ENCODE results near the gene ZSCAN26. TPM values are rescaled to one million over a fixed set of nuclear protein-coding genes. Genes with fewer than 3 reads are reported as not detected.

The ZSCAN26 gene
- total RNA-seq, 1 donor from 2014 or later = 6.1 TPM

DNA sequence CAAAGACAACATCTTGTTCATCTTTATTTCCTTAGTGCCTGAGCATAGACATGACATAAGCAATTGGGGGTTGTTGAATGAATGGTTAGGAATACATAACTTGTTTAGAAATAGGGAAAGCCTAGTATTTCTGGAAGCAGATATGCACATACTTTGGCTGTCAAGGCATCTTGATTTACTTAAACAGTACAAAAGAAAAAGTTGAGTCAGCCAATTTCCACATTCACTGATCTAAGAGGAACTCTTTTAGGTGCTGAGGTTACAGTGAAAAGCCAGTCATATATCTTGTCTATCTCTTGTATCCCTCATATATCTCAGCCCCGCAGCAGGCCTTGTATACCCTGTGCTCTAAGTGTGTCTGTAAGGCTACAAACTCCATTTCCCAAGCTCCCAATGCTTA lies 26.5 kb upstream of the ZSCAN26 start:
- intact Hi-C loops (cut with micrococcal nuclease) = no loop called here
- no peaks in the 10 kb centered on the region for H3K4me1 Mint-ChIP-seq (ENCODE audit: low read depth)
- no peaks in the 10 kb centered on the region for H3K27me3 Mint-ChIP-seq (ENCODE audit: low read depth)
- no peaks in the 10 kb centered on the region for H3K9me3 Mint-ChIP-seq
- no peak overlapping the region for H3K27ac Mint-ChIP-seq
- no peak overlapping the region for H3K4me3 Mint-ChIP-seq (ENCODE audit: low read depth)
- H3K36me3 Mint-ChIP-seq (ENCODE audit: low read depth) = peaks cover 29% of the 10 kb centered on the region
- no peak for DNase-seq (ENCODE audit: low spot score)

DNA sequence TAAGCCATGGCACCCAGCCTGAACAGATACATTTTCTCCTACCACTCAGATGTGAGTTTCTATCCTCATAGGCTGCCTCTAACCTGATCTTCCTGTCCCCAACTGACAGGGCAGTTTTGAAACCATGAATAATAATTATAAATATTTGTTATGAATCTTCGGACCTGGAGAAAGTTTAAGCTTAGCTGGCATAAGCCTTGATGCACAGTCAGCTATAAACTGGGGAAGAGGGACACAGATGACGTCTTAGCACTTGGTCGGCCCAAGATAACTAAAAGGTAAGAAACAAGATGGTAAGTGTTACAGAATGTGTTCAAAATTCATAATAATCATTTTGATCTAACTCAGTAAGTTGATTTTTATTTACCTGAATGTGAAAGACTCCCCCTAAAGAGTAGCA lies 23.0 kb upstream of the ZSCAN26 start:
- Mint-ChIP-seq H3K4me3 (ENCODE audit: low read depth) (no peak overlapping the region), H3K4me1 (ENCODE audit: low read depth) (no peaks in the 10 kb centered on the region), H3K27ac (no peak overlapping the region), H3K27me3 (ENCODE audit: low read depth) (no peaks in the 10 kb centered on the region), H3K36me3 (ENCODE audit: low read depth) (peaks cover 58% of the 10 kb centered on the region), H3K9me3 (no peaks in the 10 kb centered on the region)
- DNase-seq (ENCODE audit: low spot score) = no peak
- intact Hi-C loops (cut with micrococcal nuclease) = no loop called here

DNA sequence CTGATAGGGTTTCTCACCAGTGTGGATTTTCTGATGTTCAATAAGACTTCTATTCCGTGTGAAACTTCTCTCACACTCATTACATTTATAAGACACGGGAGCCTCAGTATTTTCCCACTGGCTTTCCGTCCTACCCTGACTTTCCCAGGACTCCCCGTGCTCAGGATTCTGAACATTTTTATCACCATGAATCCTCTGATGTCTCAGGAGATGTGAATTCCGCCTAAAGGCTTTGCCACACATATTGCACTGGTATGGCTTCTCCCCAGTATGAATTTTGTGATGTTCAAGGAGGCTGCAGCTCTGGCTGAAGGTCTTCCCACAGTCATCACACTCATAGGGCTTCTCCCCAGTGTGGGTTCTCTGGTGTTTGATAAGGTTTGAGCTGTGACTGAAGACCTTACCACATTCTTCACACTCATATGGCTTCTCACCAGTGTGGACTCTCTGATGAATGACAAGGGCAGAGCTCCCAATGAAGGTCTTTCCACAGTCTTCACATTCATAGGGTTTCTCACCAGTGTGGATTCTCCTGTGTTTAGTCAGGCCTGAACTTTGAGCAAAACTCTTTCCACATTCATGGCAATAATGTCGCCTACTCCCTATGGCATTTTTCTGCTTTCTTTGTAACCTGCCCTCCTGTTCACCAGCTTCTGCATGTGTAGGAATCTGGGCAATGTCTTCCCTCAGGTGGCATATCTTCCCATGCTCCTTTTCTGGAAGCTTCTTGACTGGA lies 21.6 kb upstream of the ZSCAN26 start:
- Mint-ChIP-seq H3K4me3 (ENCODE audit: low read depth) (no peak overlapping the region), H3K27ac (no peak overlapping the region), H3K36me3 (ENCODE audit: low read depth) (peaks cover 63% of the 10 kb centered on the region), H3K4me1 (ENCODE audit: low read depth) (peaks cover 4% of the 10 kb centered on the region), H3K27me3 (ENCODE audit: low read depth) (no peaks in the 10 kb centered on the region), H3K9me3 (no peaks in the 10 kb centered on the region)
- no peak for DNase-seq (ENCODE audit: low spot score)
- intact Hi-C loops (cut with micrococcal nuclease) = no loop called here

DNA sequence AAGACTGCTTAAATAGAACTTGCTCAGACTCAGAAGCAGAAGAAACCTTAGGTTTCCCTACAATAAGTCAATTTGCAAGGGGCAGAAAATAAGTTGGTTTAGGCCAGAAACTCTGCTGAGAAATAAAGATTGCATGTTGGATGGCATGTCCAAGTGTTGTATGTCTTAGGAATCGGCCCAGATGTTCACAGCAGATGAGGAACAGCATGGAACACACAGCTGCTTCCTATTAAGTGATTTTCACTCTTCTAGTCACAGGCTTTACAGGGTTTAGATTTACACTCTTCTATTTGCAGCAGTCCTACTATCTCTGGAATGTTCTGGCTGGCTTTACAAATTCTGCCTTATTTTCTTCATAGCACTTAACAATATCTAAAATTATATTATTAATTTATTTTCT lies 18.0 kb upstream of the ZSCAN26 start:
- intact Hi-C loops (cut with micrococcal nuclease) = no loop called here
- Mint-ChIP-seq H3K4me3 (ENCODE audit: low read depth) (no peak overlapping the region), H3K36me3 (ENCODE audit: low read depth) (peaks cover 56% of the 10 kb centered on the region), H3K4me1 (ENCODE audit: low read depth) (peaks cover 13% of the 10 kb centered on the region), H3K9me3 (no peaks in the 10 kb centered on the region), H3K27ac (no peak overlapping the region), H3K27me3 (ENCODE audit: low read depth) (no peaks in the 10 kb centered on the region)
- no peak for DNase-seq (ENCODE audit: low spot score)

DNA sequence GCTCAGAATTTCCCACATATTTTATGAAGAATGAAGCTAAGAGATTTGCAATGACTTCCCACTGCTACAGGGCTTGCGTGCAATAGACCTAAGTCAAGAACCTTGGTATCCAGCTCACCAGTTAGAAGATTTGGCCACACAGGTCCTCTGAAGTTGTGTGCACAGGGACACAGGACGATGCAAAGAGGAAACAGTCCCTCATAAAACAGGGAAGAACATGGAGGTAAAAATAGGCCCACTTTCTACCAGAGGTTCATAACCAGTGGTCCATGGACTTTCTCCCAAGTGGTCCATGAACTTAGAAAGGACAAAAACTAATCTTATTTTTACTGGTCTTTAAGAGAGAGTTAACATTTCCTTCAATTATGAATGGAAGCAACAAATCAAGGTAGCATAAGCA lies 16.2 kb upstream of the ZSCAN26 start:
- H3K27me3 Mint-ChIP-seq (ENCODE audit: low read depth) = no peaks in the 10 kb centered on the region
- H3K4me1 Mint-ChIP-seq (ENCODE audit: low read depth) = peaks cover 13% of the 10 kb centered on the region
- H3K9me3 Mint-ChIP-seq = no peaks in the 10 kb centered on the region
- H3K4me3 Mint-ChIP-seq (ENCODE audit: low read depth) = peak overlapping the region; percentile 79
- intact Hi-C loops (cut with micrococcal nuclease) = no loop called here
- no peak for DNase-seq (ENCODE audit: low spot score)
- H3K36me3 Mint-ChIP-seq (ENCODE audit: low read depth) = peaks cover 38% of the 10 kb centered on the region
- no peak overlapping the region for H3K27ac Mint-ChIP-seq

DNA sequence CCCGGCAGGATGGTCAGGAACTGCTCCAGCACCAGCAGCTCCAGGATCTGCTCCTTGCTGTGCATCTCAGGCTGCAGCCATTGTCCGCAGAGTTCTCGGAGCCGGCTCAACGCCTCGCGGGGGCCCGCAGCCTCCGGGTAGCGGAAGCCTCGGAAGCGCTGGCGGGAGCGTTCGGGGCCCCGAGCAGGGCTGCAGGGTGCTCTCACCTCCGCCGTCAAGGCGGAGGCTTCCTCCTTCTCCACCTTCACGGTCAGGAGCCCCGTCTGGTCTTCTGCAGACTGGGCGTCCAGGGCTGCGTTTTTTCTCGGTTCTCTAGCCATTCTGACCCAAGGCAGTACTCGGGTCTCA lies 15.3 kb upstream of the ZSCAN26 start:
- H3K27me3 Mint-ChIP-seq (ENCODE audit: low read depth) = no peaks in the 10 kb centered on the region
- H3K9me3 Mint-ChIP-seq = no peaks in the 10 kb centered on the region
- H3K4me3 Mint-ChIP-seq (ENCODE audit: low read depth) = peak overlapping the region; percentile 98
- peak overlapping the region; percentile 78 for H3K27ac Mint-ChIP-seq
- intact Hi-C loops (cut with micrococcal nuclease) = loop anchor here (1.0 to 2.0 kb wide), 5 partner anchors 16 to 115 kb away; partner anchors contain the start of genes PGBD1, ZSCAN26 and ZSCAN9
- peaks cover 29% of the 10 kb centered on the region for H3K36me3 Mint-ChIP-seq (ENCODE audit: low read depth)
- peak; percentile 31 for DNase-seq (ENCODE audit: low spot score)
- peaks cover 13% of the 10 kb centered on the region for H3K4me1 Mint-ChIP-seq (ENCODE audit: low read depth)

DNA sequence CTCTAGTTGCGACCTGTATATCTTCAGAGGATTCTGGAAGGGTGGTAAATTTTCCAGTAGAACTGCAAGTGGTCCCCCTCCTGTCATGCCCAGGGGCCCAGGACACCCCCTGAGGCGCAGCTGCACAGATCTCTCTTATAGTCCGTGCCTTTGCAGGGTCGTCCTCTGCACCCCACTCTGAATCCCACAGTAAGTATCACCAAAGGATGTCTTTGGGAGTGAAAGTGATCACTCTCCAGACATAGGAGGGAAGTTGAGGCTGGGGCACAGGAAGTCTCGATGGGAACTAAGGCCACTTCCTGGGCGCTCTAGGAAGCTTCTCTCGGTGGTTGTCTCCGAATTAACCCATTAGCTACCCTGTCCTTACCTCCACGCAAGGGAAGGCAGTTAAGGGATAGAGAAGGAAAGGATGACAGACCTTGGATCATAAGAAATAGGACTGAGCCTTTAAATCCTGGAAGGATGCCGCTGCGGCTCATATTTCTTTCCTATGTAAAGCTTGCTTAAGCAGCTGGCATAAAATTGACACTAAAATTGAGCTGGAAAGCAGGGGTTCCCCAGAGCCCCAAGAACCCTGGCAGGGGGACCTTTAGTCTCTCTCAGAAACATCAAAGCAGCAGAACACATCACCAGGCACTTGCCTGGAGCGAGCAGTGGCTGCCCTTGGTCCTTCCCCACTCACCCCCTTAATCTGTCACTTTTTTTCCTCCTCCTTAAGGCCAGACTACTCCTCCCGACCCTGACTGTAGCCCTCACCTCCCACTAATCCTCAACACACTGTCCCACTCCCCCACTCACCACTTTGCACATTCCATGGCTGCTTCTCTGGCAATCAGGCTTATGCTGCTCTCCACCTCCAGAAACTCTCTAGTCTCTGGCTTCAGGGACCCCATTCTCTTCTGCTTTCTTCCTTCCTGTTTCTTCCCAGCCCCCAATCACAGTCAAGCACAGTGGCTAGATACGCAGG lies 14.7 kb upstream of the ZSCAN26 start, which contains the start of gene ZKSCAN4:
ZKSCAN4 (minus strand) TSS at position 261 of the 967 bp plus-strand sequence. CDS start 289 bp downstream, outside the sequence.
- intact Hi-C loops (cut with micrococcal nuclease) = loop anchor here (1.0 to 2.0 kb wide), 5 partner anchors 15 to 115 kb away; partner anchors contain the start of genes PGBD1, ZSCAN26 and ZSCAN9
- H3K27ac Mint-ChIP-seq = peak within 1 kb of the TSS; percentile 78
- peak within 1 kb of the TSS; percentile 98 for H3K4me3 Mint-ChIP-seq (ENCODE audit: low read depth)
- H3K27me3 Mint-ChIP-seq (ENCODE audit: low read depth) = no peaks in the 10 kb centered on the region
- peaks cover 23% of the 10 kb centered on the region for H3K36me3 Mint-ChIP-seq (ENCODE audit: low read depth)
- peaks cover 13% of the 10 kb centered on the region for H3K4me1 Mint-ChIP-seq (ENCODE audit: low read depth)
- peak; percentile 67 for DNase-seq (ENCODE audit: low spot score)
- no peaks in the 10 kb centered on the region for H3K9me3 Mint-ChIP-seq

DNA sequence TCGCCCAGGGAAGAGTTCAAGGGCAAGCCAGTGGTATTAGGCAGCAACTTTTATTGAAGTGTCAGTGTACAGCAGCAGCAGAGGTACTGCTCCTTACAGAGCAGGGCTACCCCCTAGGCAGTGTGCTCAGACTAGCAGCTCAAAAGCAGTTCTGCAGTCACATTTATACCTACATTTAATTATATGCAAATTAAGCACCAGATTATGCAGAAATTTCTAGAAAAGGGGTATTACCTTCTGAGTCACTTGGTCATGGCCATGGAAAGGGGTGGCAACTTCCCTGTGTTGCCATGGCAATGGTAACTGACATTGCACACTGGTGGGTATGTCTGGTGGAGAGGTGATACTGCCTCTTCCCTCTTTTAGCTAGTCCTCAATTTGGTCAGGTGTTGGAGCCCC lies 12.8 kb upstream of the ZSCAN26 start:
- no peak overlapping the region for H3K4me3 Mint-ChIP-seq (ENCODE audit: low read depth)

DNA sequence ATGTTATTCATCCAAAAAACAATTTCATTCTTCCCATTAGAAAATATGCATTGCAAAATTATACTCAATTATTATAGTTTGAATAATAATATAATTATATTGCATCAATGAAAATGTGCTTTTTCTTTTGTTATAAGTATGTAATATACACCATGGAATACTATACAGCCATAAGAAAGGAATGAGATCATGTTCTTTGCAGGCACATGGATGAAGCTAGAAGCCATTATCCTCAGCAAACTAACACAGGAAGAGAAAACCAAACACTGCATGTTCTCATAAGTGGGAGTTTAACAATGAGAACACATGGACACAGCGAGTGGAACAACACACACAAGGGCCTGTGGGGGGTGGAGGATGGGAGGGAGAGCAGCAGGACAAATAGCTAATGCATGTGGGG lies 9.9 kb upstream of the ZSCAN26 start:
- Mint-ChIP-seq H3K36me3 (ENCODE audit: low read depth) (peaks cover 9% of the 10 kb centered on the region), H3K9me3 (peaks cover 16% of the 10 kb centered on the region), H3K4me3 (ENCODE audit: low read depth) (no peak overlapping the region), H3K27me3 (ENCODE audit: low read depth) (peaks cover 10% of the 10 kb centered on the region), H3K4me1 (ENCODE audit: low read depth) (peaks cover 9% of the 10 kb centered on the region), H3K27ac (no peak overlapping the region)
- intact Hi-C loops (cut with micrococcal nuclease) = no loop called here
- no peak for DNase-seq (ENCODE audit: low spot score)

More for the DNA sequence above, 12.8 kb upstream of the ZSCAN26 start:
- no peak for DNase-seq (ENCODE audit: low spot score)
- no peak overlapping the region for H3K27ac Mint-ChIP-seq
- H3K36me3 Mint-ChIP-seq (ENCODE audit: low read depth) = peaks cover 15% of the 10 kb centered on the region
- no peaks in the 10 kb centered on the region for H3K27me3 Mint-ChIP-seq (ENCODE audit: low read depth)
- intact Hi-C loops (cut with micrococcal nuclease) = no loop called here
- H3K9me3 Mint-ChIP-seq = peaks cover 11% of the 10 kb centered on the region
- H3K4me1 Mint-ChIP-seq (ENCODE audit: low read depth) = peaks cover 18% of the 10 kb centered on the region

DNA sequence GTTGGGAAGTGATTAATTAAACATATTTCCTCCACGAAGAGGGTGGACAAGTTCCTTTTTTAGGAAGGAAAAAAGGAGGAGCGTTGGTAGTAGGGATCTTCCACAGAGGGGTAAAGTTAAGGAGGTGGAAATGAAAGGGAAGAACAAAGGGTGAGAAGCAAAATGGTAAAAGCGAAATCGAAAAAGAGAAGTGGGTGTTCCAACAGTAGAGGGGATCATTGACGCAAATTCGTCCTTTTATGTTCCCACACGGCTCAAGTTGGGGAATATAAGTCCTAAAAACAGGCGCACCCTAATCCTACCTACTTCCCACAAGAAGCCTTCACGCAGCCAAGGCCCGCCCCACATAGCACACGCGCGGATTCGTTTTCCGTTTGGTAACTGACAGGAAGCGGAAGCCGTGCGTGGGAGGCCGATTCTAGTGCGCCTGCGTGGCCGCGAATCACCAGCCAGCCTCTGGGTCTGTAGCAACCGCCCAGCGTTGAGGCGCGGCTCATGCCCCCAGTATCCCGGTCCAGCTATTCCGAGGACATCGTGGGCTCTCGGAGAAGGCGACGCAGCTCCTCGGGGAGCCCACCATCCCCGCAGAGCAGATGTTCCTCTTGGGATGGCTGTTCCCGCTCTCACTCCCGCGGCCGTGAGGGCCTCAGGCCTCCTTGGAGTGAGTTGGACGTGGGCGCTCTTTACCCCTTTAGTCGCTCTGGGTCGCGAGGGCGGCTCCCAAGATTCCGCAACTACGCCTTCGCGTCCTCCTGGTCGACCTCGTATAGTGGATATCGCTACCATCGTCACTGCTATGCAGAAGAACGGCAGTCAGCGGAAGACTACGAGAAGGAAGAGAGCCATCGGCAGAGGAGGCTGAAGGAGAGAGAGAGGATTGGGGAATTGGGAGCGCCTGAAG lies 7.8 kb upstream of the ZSCAN26 start, which contains the start of gene NKAPL:
NKAPL (plus strand) TSS at position 421 of the 901 bp plus-strand sequence; CDS start at position 496, 75 bp downstream.
- Mint-ChIP-seq H3K9me3 (peaks cover 16% of the 10 kb centered on the region), H3K4me1 (ENCODE audit: low read depth) (peaks cover 7% of the 10 kb centered on the region), H3K4me3 (ENCODE audit: low read depth) (peak within 1 kb of the TSS; percentile 26), H3K27me3 (ENCODE audit: low read depth) (peaks cover 20% of the 10 kb centered on the region), H3K27ac (peak within 1 kb of the TSS; percentile 61), H3K36me3 (ENCODE audit: low read depth) (peaks cover 9% of the 10 kb centered on the region)
- DNase-seq (ENCODE audit: low spot score) = peak; percentile 32
- intact Hi-C loops (cut with micrococcal nuclease) = no loop called here

DNA sequence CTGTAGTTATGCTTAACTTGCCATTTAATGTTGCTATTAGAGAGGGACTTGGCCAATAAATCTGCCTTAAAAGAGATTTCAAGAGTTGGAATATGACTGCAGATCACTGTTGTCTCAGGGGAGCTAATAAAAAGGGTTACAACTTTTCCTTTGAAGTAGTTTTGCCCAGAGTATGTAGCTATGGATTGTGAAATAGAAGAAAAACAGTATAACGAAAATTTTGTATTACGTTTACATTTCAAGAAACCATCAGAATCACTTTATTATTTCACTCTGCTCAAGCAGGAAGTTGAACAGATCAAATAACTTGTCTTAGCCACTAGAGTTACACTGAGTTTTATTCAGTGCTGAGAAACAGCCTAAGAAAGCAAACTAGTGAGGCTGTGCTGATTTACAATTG lies 3.0 kb upstream of the ZSCAN26 start:
- no peak overlapping the region for H3K27ac Mint-ChIP-seq
- peaks cover 6% of the 10 kb centered on the region for H3K9me3 Mint-ChIP-seq
- intact Hi-C loops (cut with micrococcal nuclease) = no loop called here
- H3K36me3 Mint-ChIP-seq (ENCODE audit: low read depth) = peaks cover under 1% of the 10 kb centered on the region
- peaks cover 20% of the 10 kb centered on the region for H3K27me3 Mint-ChIP-seq (ENCODE audit: low read depth)
- no peak overlapping the region for H3K4me3 Mint-ChIP-seq (ENCODE audit: low read depth)
- DNase-seq (ENCODE audit: low spot score) = no peak
- H3K4me1 Mint-ChIP-seq (ENCODE audit: low read depth) = peaks cover 20% of the 10 kb centered on the region

DNA sequence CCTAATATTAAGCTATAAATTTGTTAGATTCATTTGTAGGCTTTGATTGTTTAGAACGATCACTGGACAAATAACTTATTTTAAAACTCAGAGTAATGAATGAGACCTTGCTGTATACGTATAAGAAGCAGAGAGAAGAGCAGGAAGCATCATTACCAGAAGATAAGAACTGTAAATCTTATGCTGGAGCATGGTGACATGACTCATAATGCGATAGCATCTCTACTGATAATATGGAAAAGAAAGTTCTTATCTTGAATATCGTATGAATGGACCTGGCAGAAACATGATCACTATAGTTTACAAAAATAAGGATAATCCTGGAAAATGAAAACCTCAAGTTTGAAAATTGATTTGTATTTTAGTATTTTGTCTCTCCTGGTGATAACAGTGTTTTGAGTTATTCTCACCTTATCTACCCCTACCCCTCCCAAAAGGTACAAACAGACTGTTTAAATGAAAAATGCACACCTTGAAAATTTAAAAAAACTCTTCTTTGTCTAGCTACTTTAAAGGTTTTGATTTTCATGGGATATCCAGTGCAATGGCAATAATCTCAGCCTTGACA lies 2.0 kb upstream of the ZSCAN26 start:
- Mint-ChIP-seq H3K27ac (no peak overlapping the region), H3K4me3 (ENCODE audit: low read depth) (no peak overlapping the region), H3K36me3 (ENCODE audit: low read depth) (peaks cover 3% of the 10 kb centered on the region), H3K9me3 (no peaks in the 10 kb centered on the region), H3K4me1 (ENCODE audit: low read depth) (peaks cover 23% of the 10 kb centered on the region), H3K27me3 (ENCODE audit: low read depth) (peaks cover 16% of the 10 kb centered on the region)
- intact Hi-C loops (cut with micrococcal nuclease) = loop anchor here (5.0 kb wide), 3 partner anchors 53 to 128 kb away; partner anchors contain the start of gene ZSCAN31
- DNase-seq (ENCODE audit: low spot score) = no peak
